ENCODE measurements around the gene MAP3K14. TPM values are rescaled to one million over a fixed set of nuclear protein-coding genes. Genes with fewer than 3 reads are reported as not detected.

The MAP3K14 gene
- total RNA-seq, 4 donors from 2014 or later: 4.7 to 6.8 (median 6.1) TPM

DNA sequence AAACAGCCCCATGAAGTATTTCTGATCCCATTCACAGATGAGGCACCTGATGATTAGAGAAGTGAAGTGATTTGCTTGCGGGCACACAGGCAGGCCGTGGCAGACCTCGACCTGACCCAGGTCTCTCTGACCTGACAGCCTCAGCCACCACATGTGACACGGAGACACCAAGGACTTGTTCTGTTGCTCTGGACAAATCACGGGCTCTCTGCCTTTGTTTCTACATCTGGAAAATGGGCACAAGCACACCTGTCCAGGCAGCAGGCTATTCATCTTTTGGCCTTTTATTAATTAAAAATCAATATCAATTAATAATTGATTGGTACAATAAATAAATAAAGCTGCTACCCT is 3.4 kb downstream of the MAP3K14 start:
- TF ChIP-seq, protein P1, sequence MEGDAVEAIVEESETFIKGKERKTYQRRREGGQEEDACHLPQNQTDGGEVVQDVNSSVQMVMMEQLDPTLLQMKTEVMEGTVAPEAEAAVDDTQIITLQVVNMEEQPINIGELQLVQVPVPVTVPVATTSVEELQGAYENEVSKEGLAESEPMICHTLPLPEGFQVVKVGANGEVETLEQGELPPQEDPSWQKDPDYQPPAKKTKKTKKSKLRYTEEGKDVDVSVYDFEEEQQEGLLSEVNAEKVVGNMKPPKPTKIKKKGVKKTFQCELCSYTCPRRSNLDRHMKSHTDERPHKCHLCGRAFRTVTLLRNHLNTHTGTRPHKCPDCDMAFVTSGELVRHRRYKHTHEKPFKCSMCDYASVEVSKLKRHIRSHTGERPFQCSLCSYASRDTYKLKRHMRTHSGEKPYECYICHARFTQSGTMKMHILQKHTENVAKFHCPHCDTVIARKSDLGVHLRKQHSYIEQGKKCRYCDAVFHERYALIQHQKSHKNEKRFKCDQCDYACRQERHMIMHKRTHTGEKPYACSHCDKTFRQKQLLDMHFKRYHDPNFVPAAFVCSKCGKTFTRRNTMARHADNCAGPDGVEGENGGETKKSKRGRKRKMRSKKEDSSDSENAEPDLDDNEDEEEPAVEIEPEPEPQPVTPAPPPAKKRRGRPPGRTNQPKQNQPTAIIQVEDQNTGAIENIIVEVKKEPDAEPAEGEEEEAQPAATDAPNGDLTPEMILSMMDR (IDR thresholded peaks at IDR 0.05; ENCODE audit: low read depth): no peak

DNA sequence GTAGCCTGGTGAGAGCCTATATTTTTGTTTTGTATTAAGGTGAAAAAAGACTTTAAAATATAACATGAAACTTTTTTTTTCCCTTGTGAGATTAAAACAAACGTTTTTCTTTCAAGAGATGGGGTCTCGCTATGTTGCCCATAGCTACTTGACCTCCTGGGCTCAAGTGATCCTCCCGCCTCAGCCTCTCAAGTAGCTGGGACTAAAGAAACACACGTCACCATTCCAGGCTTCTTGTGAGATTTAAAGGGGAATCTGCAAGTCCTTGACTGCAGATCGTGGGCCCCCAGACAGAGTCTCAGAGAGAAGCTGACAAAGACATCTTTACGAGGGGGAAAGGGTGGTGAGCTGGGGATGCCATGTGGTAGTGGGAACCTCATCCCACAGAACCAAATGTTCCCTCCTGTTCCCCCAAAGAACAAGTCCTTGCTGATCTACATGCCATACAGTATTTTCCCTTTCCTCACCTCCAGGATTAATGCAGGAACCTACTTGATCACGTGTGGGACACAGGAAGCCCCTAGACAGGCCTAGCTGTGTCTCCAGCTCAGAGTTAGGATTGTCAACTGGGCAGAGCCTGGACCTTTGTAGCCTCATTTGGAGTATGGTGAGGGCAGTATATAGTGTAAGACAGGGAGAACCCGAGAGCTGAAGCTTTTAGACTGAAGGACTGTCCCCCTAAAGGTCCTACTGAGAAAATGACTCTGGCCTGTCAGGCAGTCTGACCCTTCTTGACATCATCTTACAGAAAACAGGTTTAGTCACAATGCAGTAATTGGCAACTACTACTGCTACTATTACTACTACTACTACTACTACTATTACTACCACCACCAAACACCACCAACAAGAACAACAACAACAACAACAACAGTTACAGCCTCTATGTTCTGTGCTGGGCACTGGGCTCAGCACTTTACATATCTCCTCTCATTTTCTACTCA is 4.1 kb downstream of the MAP3K14 start:
- TF ChIP-seq, protein P1 (IDR thresholded peaks at IDR 0.05; ENCODE audit: low read depth): no peak

DNA sequence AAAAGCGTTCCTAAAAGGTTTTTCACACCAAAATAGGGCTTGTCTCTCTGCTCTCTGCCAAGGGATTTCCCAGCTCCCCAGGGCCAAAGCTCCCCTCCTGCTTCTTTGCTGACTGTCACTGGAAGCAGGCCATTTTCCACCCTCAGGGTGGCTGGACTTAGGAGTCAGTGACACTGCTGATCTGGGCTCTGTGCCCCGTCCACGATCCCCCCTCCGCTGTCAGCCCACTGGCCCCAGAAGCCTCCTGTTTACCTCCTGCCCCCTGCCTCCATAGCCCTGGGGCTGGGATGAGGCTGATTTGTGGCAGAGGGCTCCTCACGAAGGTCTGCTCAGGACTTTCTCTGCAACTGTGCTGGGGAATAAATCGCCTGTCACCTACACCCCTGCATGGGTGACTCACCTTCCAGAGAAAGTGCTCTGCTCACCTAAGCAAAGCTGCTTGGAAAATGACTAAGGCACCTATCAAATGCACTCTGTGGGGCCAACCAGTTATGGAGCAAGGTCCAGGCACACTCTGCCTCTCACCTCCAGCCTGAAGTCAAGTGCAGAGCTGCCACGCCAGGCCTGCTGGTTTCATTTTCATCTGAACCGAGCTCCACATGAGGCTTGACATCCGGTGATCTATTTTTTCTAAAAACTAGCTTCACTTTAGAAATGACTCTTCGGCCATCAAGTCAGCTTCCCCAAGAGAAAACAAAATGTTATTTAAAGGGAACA is 4.9 kb downstream of the MAP3K14 start:
- TF ChIP-seq, protein P1 (IDR thresholded peaks at IDR 0.05; ENCODE audit: low read depth): no peak

DNA sequence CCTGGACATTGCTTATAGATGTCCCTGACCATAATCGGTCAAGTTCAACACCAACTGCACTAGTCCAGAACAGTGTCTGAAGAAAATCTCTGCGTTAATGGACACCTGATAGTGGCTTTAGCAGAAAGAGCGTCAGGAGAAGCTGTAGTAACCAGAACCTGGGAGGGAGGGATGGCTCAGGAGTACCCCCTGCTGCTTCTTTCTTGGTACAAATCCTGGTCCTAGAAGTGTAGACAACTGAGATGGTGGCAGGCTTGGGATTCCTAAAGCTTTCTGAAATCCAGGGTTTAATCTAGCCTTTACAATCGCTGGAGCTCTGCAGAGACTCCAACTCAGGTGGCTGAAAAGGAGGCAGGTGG is 5.4 kb downstream of the MAP3K14 start:
- TF ChIP-seq, protein P1 (IDR thresholded peaks at IDR 0.05; ENCODE audit: low read depth): no peak

DNA sequence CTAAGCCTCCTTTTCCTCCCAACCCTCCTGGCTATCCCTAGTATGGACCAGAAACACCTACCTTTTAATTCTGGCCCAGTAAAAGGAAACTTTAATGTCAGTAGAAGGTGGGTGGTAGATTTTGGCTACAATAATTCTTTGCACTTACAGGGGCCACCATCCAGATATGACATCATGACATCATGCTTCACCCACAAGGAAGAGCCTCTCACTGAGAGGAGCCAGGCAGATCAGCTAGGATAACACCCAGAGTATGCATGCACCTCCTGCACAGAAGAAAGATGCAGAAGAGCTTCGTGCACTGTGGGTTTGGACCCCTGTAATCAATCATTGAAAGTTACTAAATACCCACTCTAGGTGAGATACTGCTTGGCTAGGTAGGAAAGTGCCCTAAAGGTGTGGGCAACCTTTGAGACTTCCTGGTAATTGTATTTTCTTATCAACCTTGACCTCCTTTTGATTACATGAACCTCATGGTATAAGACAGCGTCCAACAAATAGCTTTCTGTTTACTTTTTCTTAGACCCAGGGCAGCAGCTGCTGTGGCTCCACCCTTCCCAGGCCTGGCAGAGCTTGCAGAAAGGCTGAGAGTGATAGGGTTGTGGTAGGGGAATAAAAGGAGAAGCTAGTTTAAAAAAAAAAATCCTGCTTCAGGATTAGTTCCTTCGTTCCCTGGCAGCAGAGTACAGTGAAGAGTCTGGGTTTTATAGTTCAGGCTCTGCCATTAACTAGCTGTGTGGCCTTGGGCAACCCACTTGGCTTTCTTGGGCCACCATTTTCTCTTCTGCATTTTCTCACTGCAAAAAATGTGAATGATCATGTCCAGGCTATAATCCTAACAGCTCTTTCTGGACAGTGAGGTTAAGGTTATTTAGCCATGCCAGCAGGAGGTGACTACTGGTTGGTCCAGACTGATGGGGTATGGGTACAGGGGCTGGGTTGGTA is 6.2 kb downstream of the MAP3K14 start:
- TF ChIP-seq, protein P1 (IDR thresholded peaks at IDR 0.05; ENCODE audit: low read depth): no peak

DNA sequence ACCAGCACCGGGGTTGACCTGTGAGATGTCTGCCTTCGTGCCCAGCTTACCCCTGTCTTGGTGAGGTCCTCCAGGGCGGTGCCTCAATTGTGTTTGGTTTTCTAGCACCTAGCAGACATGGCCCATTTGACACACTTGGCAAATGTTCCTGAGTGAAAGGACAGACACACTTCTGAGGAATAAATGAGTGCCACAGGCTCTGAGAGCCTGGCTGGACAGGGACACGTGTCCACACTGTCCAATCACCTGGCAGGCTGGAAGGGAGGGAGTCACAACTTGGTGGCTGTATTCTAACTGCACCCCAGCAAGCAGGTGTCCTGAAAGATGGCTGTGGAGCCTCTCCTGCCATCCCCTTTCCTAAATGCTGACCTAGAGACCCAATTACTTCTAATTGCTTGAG is 7.4 kb downstream of the MAP3K14 start:
- TF ChIP-seq, protein P1 (IDR thresholded peaks at IDR 0.05; ENCODE audit: low read depth): no peak

Measured in subcutaneous adipose tissue (tissue), 4 donors.